GM23248 (cell line): Measurements from ENCODE around the gene DEPP1. TPM values are rescaled to one million over a fixed set of nuclear protein-coding genes. Genes with fewer than 3 reads are reported as not detected.
A peak's percentile ranks its signal among the peaks of the same experiment; 100 is the strongest.

Source experiments
- DNase-seq: peaks from one replicate; pipeline ENCODE4 v3.0.0-alpha.2; 2015
- H2AFZ ChIP-seq: fragments of 200-600 bp; sonication (generic); 2 replicates; pipeline ENCODE4 v1.6.1; 2016; ENCODE audit warnings: antibody characterized with exemption
- H3F3A ChIP-seq: fragments of 200-600 bp; sonication (generic); 2 replicates; pipeline ENCODE4 v1.6.1; 2016; ENCODE audit warnings: mild to moderate bottlenecking, antibody characterized with exemption, mixed run types; ENCODE audit not compliant: insufficient read depth
- H3K27ac ChIP-seq: fragments of 200-600 bp; sonication (generic); 2 replicates; pipeline ENCODE4 v1.5.1; 2016; ENCODE audit warnings: mild to moderate bottlenecking
- H3K27me3 ChIP-seq: fragments of 200-600 bp; sonication (generic); replicated peaks from 2 replicates; pipeline ENCODE4 v1.6.1; 2016; ENCODE audit warnings: mild to moderate bottlenecking; ENCODE audit not compliant: insufficient read depth
- H3K36me3 ChIP-seq: fragments of 200-600 bp; sonication (generic); 2 replicates; pipeline ENCODE4 v1.6.1; 2016; ENCODE audit warnings: low read depth, mild to moderate bottlenecking
- H3K4me1 ChIP-seq: fragments of 200-600 bp; sonication (generic); 2 replicates; pipeline ENCODE4 v1.6.1; 2016; ENCODE audit warnings: mild to moderate bottlenecking; ENCODE audit not compliant: insufficient read depth
- H3K4me2 ChIP-seq: fragments of 200-600 bp; sonication (generic); one replicate; pipeline ENCODE4 v1.6.1; 2016; ENCODE audit warnings: mild to moderate bottlenecking; ENCODE audit not compliant: unreplicated experiment
- H3K4me3 ChIP-seq: fragments of 200-600 bp; sonication (generic); 2 replicates; pipeline ENCODE4 v1.5.1; 2016; ENCODE audit warnings: mild to moderate bottlenecking
- H3K79me2 ChIP-seq: fragments of 200-600 bp; sonication (generic); 2 replicates; pipeline ENCODE4 v1.6.1; 2016; ENCODE audit warnings: mild to moderate bottlenecking; ENCODE audit not compliant: insufficient read depth
- H3K9ac ChIP-seq: fragments of 200-600 bp; sonication (generic); 2 replicates; pipeline ENCODE4 v1.6.1; 2016; ENCODE audit warnings: mild to moderate bottlenecking
- H3K9me2 ChIP-seq: fragments of 200-600 bp; sonication (generic); 2 replicates; pipeline ENCODE4 v1.6.1; 2016; ENCODE audit warnings: mixed run types, mild to moderate bottlenecking, moderate library complexity; ENCODE audit not compliant: insufficient read depth
- H3K9me3 ChIP-seq: fragments of 200-600 bp; sonication (generic); one replicate; pipeline ENCODE4 v1.6.1; 2017; ENCODE audit warnings: low read depth
- H4K20me1 ChIP-seq: fragments of 200-600 bp; sonication (generic); 2 replicates; pipeline ENCODE4 v1.6.0; 2016; ENCODE audit not compliant: insufficient read depth
- EZH2 ChIP-seq: fragments of 200-600 bp; sonication (generic); IDR thresholded peaks from 2 replicates; pipeline ENCODE4 v1.6.1; 2018; ENCODE audit warnings: antibody characterized with exemption, mild to moderate bottlenecking; ENCODE audit not compliant: insufficient read depth, poor library complexity, severe bottlenecking
- EZH2phosphoT487 ChIP-seq: fragments of 200-600 bp; sonication (generic); IDR thresholded peaks from 2 replicates; pipeline ENCODE4 v1.6.1; 2018; ENCODE audit warnings: antibody characterized with exemption, moderate library complexity, mild to moderate bottlenecking, low read depth; ENCODE audit not compliant: insufficient read depth
- WGBS, 2 experiments: methylation state at CpG; one replicate each; pipeline ENCODE4 v1.1.6; 2015 to 2017; ENCODE audit warnings: low lambda C conversion rate in 2 of 2, low coverage in 1 of 2; ENCODE audit errors: missing lambda C conversion rate in 2 of 2; 5-methylcytosine and 5-hydroxymethylcytosine counted together
- in situ Hi-C: fragments of 300-500 bp; cut with MboI; formaldehyde crosslinking; loops from 2 replicates; pipeline ENCODE4 v1.15.0; 2020
- polyA plus RNA-seq: library from polyadenylated mRNA; unstranded; fragments of >200 nt; fragmentation: Nextera tagmentation; extraction: Ambion mirVana; gene quantifications from 2 replicates; pipeline ENCODE4 v1.2.1, GENCODE V29; 2016
- total RNA-seq: library from RNA; depleted of rRNA; stranded (reverse); fragments of >200 nt; shearing (Covaris generic); gene quantifications from 2 replicates; pipeline ENCODE4 v1.2.3, GENCODE V29; 2014

DEPP1 gene
- total and polyA plus RNA-seq, 2 experiments from 2014 or later, result 10.1 to 10.2 TPM

DNA sequence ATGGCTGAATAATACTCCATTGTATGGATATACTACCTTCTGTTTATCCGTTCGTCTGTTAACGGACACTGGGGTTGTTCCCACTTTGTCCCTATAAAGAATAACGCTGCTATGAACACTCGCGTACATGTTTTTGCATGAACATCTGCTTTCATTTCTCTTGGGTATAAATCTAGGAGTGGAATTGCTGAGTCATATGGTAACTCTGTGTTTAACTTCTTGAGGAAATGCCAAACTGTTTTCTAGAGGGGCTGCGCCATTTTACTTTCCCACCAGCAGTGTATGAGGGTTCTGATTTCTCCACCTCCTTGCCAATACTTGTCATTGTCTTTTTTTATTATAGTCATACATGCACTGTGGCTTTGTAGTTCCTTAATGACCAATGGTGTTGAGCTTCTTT lies 39.7 kb downstream of the DEPP1 start:
- Histone ChIP-seq H3K27me3 (no peaks in the 10 kb centered on the region), H2AFZ (no peak overlapping the region), H3K4me2 (no peak overlapping the region), H3K4me1 (peaks cover 12% of the 10 kb centered on the region), H3K4me3 (no peak overlapping the region), H4K20me1 (no peaks in the 10 kb centered on the region), H3K9ac (no peak overlapping the region), H3K79me2 (no peaks in the 10 kb centered on the region), H3K36me3 (no peaks in the 10 kb centered on the region), H3K27ac (no peak overlapping the region), H3K9me3 (no peaks in the 10 kb centered on the region), H3F3A (no peaks in the 10 kb centered on the region; the same call in 1 of the 2 replicates), H3K9me2 (no peaks in the 10 kb centered on the region)
- TF ChIP-seq EZH2phosphoT487 (no peak), EZH2 (no peak)
- in situ Hi-C loops, result no loop called here
- DNase-seq, result peak; percentile 19
- 64 to 69% methylated on average over 7 of the region's 7 CpGs for WGBS, 2 experiments

DNA sequence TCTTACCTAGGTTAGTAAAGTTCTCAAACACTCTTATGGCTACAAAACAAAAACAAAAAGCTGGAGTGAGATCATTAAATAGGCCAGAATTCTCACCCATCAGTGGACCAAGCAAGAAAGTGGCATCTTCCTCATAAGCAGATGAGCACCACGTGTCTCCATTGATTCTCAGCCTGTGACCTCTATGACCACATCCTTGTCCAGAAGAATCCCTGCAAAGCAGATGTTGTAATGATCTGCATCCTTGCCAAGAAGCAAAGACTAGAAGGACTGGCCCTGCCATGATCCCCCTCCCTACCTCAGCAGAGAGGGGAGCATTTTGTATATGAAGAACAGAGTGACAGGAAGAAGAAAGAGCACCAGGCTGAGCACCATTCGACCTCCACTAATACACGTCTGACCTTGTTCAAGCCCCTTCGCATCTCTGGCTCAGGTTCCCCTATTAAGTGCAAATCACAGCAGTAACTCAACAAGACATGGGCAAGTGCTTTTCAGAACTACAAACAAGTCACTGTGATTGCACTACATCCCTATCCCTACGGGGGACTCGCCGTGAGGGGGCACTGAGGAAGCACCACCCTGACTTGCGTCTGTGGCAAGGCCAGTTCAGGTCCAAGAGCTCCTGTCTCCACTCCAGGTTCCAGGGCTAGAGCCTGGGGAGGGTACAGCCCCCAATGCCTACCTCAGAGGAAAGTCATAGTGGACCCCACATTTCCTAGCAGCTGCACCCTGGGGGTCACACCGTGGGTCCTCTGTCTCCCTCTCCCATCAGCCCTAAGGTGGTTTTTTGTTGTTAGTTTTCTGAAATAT lies 41.2 kb downstream of the DEPP1 start:
- Histone ChIP-seq H3K9me2 (no peaks in the 10 kb centered on the region), H4K20me1 (no peaks in the 10 kb centered on the region), H3K4me3 (no peak overlapping the region), H3F3A (no peaks in the 10 kb centered on the region; the same call in 1 of the 2 replicates), H3K27me3 (no peaks in the 10 kb centered on the region), H3K36me3 (no peaks in the 10 kb centered on the region), H3K4me2 (no peak overlapping the region), H3K79me2 (no peaks in the 10 kb centered on the region), H3K4me1 (peaks cover 12% of the 10 kb centered on the region), H3K27ac (no peak overlapping the region), H2AFZ (no peak overlapping the region), H3K9me3 (no peaks in the 10 kb centered on the region), H3K9ac (no peak overlapping the region)
- DNase-seq, result no peak
- in situ Hi-C loops, result no loop called here
- TF ChIP-seq EZH2 (no peak), EZH2phosphoT487 (no peak)
- 69 to 77% methylated on average over 9 of the region's 9 CpGs for WGBS, 2 experiments

DNA sequence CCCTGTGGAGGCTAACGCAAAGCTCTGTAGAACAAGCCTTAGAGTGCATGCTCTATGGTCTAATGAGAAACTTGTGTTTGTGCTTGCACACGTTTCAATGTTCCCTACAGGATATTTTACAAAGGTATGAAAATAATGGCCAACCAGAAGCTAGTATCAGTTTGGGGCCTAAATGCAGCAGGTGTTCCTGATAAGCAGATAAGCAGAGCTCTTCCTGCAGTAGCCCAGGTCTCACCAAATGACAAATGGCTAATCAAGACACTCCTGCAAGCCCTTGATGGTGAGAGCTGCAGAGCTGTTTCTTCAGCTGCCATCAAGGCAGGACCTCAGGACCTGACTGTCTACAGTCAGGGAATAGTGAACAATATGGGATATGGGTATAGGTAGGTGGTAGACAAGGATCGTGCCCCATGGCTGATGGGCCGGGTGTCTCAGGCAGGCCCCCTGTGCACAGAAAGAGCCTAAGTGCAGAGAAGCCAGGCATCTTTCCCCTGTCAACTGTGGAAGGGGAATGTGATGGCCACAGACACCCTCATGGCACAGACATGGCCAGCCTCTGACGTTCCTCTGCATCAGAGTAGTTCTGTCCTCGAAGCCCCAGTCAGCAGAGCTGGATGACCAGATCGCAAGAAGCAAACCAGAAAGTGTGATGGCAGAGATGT lies 42.2 kb downstream of the DEPP1 start:
- in situ Hi-C loops, result no loop called here
- H3K79me2 ChIP-seq, result no peaks in the 10 kb centered on the region
- no peak for TF ChIP-seq EZH2
- no peak for TF ChIP-seq EZH2phosphoT487
- no peak for DNase-seq
- no peak overlapping the region for H3K4me3 ChIP-seq
- no peaks in the 10 kb centered on the region for H3K27me3 ChIP-seq
- no peak overlapping the region for H3K27ac ChIP-seq
- H3K4me1 ChIP-seq, result peaks cover 12% of the 10 kb centered on the region
- no peaks in the 10 kb centered on the region for H3K36me3 ChIP-seq
- WGBS, 2 experiments, result 64 to 71% methylated on average over 7 of the region's 7 CpGs
- no peak overlapping the region for H3K9ac ChIP-seq
- no peaks in the 10 kb centered on the region for H3K9me2 ChIP-seq
- peak overlapping the region; percentile 45; the same call in 1 of the 2 replicates for H2AFZ ChIP-seq
- H4K20me1 ChIP-seq, result no peaks in the 10 kb centered on the region
- H3K4me2 ChIP-seq, result no peak overlapping the region
- no peaks in the 10 kb centered on the region for H3K9me3 ChIP-seq
- H3F3A ChIP-seq, result no peaks in the 10 kb centered on the region; the same call in 1 of the 2 replicates

DNA sequence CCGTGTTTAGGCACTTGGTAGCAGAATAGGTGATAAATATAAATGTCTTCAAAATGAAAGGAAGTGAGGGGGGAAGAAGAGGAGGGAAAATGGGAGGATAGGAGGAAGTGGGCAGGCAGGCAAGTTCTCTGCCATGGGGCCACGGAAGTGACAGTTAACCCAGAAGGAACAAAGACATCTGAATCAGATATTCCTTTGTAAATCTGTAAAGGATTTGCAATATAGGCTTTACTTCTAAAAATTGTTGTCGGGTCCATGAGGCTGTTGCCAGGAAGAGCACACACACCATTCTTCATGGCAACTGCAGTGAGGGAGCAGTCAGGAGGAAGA lies 42.7 kb downstream of the DEPP1 start:
- peak overlapping the region; percentile 12 for H3K4me2 ChIP-seq
- in situ Hi-C loops, result no loop called here
- DNase-seq, result peak; percentile 6

More for the DNA sequence above, 42.7 kb downstream of the DEPP1 start:
- H3K79me2 ChIP-seq, result no peaks in the 10 kb centered on the region
- no peaks in the 10 kb centered on the region for H3K27me3 ChIP-seq
- H3K4me3 ChIP-seq, result no peak overlapping the region
- H2AFZ ChIP-seq, result peak overlapping the region; percentile 45
- H3K9me2 ChIP-seq, result no peaks in the 10 kb centered on the region
- no peak overlapping the region for H3K9ac ChIP-seq
- no peaks in the 10 kb centered on the region for H3K9me3 ChIP-seq
- peaks cover 12% of the 10 kb centered on the region for H3K4me1 ChIP-seq
- H3K27ac ChIP-seq, result peak overlapping the region; percentile 68
- no peaks in the 10 kb centered on the region for H3K36me3 ChIP-seq
- WGBS, 2 experiments, result 3 to 5% methylated on average over 3 of the region's 3 CpGs
- H3F3A ChIP-seq, result no peaks in the 10 kb centered on the region; the same call in 1 of the 2 replicates
- H4K20me1 ChIP-seq, result no peaks in the 10 kb centered on the region
- TF ChIP-seq EZH2phosphoT487 (no peak), EZH2 (no peak)
